ENCODE measurements around the gene PGRMC2. TPM values are rescaled to one million over a fixed set of nuclear protein-coding genes. Genes with fewer than 3 reads are reported as not detected.

PGRMC2 gene
- total and polyA plus RNA-seq, 2 of the 8 experiments (the other 6 are each of a cell fraction or from before 2014, with no cell fraction given) = 9.5 to 85.3 TPM

DNA sequence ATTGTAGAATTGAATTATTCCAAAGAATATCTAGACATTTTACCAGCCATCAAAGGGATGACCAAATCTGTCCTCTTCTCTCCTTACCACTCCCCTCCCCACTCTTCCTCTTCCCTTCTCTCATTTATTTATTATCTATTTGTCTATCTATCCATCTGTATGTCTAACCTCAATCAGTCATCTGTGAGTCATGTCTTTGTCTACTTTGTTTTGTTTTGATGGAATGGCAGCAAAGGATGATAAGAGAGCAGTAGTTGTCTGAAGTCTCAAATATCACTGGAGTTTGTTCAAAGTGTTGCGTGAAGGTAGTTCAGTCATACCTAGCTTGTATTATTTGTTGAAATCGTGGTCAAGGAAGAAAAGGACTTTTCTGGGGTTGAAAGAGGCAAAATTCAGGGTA is 34.7 kb upstream of the PGRMC2 start:
- H3K4me3 ChIP-seq (ENCODE audit: extremely low read depth in 1 of 4, insufficient read depth in 2 of 4, low read depth in 3 of 4, low read length in 4 of 4) = no peak overlapping the region
- no peaks in the 10 kb centered on the region for H3K9me3 ChIP-seq (ENCODE audit: insufficient read depth in 2 of 2, low read depth in 1 of 2, low read length in 1 of 2)
- H4K20me1 ChIP-seq (replicated peaks in 1 of 2; ENCODE audit: control insufficient read depth in 1 of 2, insufficient read depth in 2 of 2, low read length in 2 of 2) = no peaks in the 10 kb centered on the region
- H3K4me1 ChIP-seq (replicated peaks in 1 of 4; ENCODE audit: control insufficient read depth in 3 of 4, insufficient read depth in 4 of 4, low read length in 3 of 4) = peaks cover 0 to 3% (median 1%) of the 10 kb centered on the region in 4 experiments; a peak in 1 of 7 replicates
- no peak overlapping the region for H3K14ac ChIP-seq (ENCODE audit: insufficient read length)
- peaks cover 0 to 2% (median 0%) of the 10 kb centered on the region in 4 experiments; a peak in 1 of 8 replicates for H3K36me3 ChIP-seq (ENCODE audit: control insufficient read depth in 2 of 4, insufficient read depth in 4 of 4, low read length in 3 of 4)
- H3K18ac ChIP-seq (ENCODE audit: extremely low read depth, low read length) = no peak overlapping the region
- H2AK5ac ChIP-seq (ENCODE audit: low read depth, low read length) = no peak overlapping the region
- H3K9ac ChIP-seq (replicated peaks in 1 of 4; ENCODE audit: extremely low read depth in 1 of 4, low read depth in 3 of 4, low read length in 3 of 4) = no peak overlapping the region
- DNase-seq (ENCODE audit: low read depth in 1 of 2, low spot score in 2 of 2) (no peak), FAIRE-seq (no peak)
- no peak overlapping the region for H3K4me2 ChIP-seq (ENCODE audit: insufficient read depth in 1 of 2, low read depth in 2 of 2, low read length in 2 of 2)
- no peak overlapping the region for H4K8ac ChIP-seq (ENCODE audit: extremely low read depth, insufficient read depth, low read length)
- H2BK12ac ChIP-seq (ENCODE audit: low read depth, low read length) = no peak overlapping the region
- H3K79me1 ChIP-seq (ENCODE audit: low read depth, low read length) = no peaks in the 10 kb centered on the region
- WGBS, 2 experiments (ENCODE audit: extremely low coverage in 1 of 2, insufficient coverage in 1 of 2, insufficient read length in 1 of 2, insufficient replicate concordance in 2 of 2, low coverage in 1 of 2, low lambda C conversion rate in 2 of 2, missing lambda C conversion rate in 1 of 2) = 92% methylated on average over 2 of the region's 2 CpGs; no CpG with 5 or more reads in 1 of the 2 experiments
- H3K27me3 ChIP-seq (replicated peaks in 1 of 4; ENCODE audit: control insufficient read depth in 3 of 4, extremely low read depth in 1 of 4, insufficient read depth in 3 of 4, low read length in 3 of 4) = no peaks in the 10 kb centered on the region
- TF ChIP-seq MAX (IDR thresholded peaks at IDR 0.05) (no peak), RAD21 (IDR thresholded peaks at IDR 0.05 in 1 of 2, conservative IDR thresholded peaks at IDR 0.05 in 1 of 2; ENCODE audit: low read depth in 2 of 2, low read length in 2 of 2) (no peak), SP2 (IDR thresholded peaks at IDR 0.05; ENCODE audit: low read length) (no peak), BRCA1 (IDR thresholded peaks at IDR 0.05; ENCODE audit: low read depth, low read length) (no peak)
- no peaks in the 10 kb centered on the region for H3K79me2 ChIP-seq (ENCODE audit: control insufficient read depth in 1 of 2, insufficient read depth in 2 of 2, low read length in 2 of 2)
- H2BK120ac ChIP-seq (replicated peaks; ENCODE audit: low read depth, low read length) = no peak overlapping the region
- no peak overlapping the region for H3K23ac ChIP-seq (ENCODE audit: insufficient read length)
- H2BK5ac ChIP-seq (ENCODE audit: low read depth, low read length) = no peak overlapping the region
- no peak overlapping the region for H2BK20ac ChIP-seq (ENCODE audit: low read length)
- H4K91ac ChIP-seq (replicated peaks; ENCODE audit: insufficient read length, low read length) = no peak overlapping the region
- no peaks in the 10 kb centered on the region; the same call in 1 of the 2 replicates for H3K23me2 ChIP-seq (ENCODE audit: low read depth, low read length)
- H3K4ac ChIP-seq (replicated peaks; ENCODE audit: insufficient read length, low read depth, low read length) = no peak overlapping the region
- H2BK15ac ChIP-seq (ENCODE audit: low read length) = no peak overlapping the region
- H3K56ac ChIP-seq (replicated peaks; ENCODE audit: insufficient read length, low read depth, low read length) = no peak overlapping the region
- no peak overlapping the region for H3K27ac ChIP-seq (ENCODE audit: low read depth, low read length)
- CTCF ChIA-PET (ENCODE audit: partially characterized antibody) = interaction anchor here (0.8 to 2.1 kb wide), 3 partner anchors 11 to 222 kb away, joined by 3 to 7 read pairs (median 6); no protein-coding TSS in a partner anchor
- no peak overlapping the region for H2AFZ ChIP-seq (ENCODE audit: low read length)
- POLR2A ChIA-PET (ENCODE audit: partially characterized antibody) = interaction anchor here (0.9 to 2.0 kb wide), 3 partner anchors 8 to 33 kb away, joined by 3 to 4 read pairs (median 3); no protein-coding TSS in a partner anchor
- no peak overlapping the region for H4K5ac ChIP-seq (ENCODE audit: insufficient read length, low read depth, low read length)
